Measurements from ENCODE around the gene CPNE4. TPM values are rescaled to one million over a fixed set of nuclear protein-coding genes. Genes with fewer than 3 reads are reported as not detected.

The CPNE4 gene
- total RNA-seq, 4 donors from 2014 or later, result 0.53 to 2.1 TPM; not detected in 2

- H3K4me1 ChIP-seq, result no peaks in the 10 kb centered on the region
- H3K27me3 ChIP-seq, result no peaks in the 10 kb centered on the region
- H3K36me3 ChIP-seq, result no peaks in the 10 kb centered on the region
- no peak overlapping the region for H3K4me3 ChIP-seq
- H3K27ac ChIP-seq, result no peak overlapping the region
- DNase-seq, result no peak
- H3K9me3 ChIP-seq, result no peaks in the 10 kb centered on the region
- no peak for TF ChIP-seq POLR2A (IDR thresholded peaks at IDR 0.05)
- TF ChIP-seq, protein P1, sequence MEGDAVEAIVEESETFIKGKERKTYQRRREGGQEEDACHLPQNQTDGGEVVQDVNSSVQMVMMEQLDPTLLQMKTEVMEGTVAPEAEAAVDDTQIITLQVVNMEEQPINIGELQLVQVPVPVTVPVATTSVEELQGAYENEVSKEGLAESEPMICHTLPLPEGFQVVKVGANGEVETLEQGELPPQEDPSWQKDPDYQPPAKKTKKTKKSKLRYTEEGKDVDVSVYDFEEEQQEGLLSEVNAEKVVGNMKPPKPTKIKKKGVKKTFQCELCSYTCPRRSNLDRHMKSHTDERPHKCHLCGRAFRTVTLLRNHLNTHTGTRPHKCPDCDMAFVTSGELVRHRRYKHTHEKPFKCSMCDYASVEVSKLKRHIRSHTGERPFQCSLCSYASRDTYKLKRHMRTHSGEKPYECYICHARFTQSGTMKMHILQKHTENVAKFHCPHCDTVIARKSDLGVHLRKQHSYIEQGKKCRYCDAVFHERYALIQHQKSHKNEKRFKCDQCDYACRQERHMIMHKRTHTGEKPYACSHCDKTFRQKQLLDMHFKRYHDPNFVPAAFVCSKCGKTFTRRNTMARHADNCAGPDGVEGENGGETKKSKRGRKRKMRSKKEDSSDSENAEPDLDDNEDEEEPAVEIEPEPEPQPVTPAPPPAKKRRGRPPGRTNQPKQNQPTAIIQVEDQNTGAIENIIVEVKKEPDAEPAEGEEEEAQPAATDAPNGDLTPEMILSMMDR (IDR thresholded peaks at IDR 0.05), result no peak
Observed at GRCh38 chr3:131960324-131960723, 74.5 kb downstream of the CPNE4 start.

GRCh38 chr3:131957980-131958379 lies 76.8 kb downstream of the CPNE4 start:
- DNase-seq, result no peak
- Histone ChIP-seq H3K9me3 (no peaks in the 10 kb centered on the region), H3K27me3 (no peaks in the 10 kb centered on the region), H3K4me3 (no peak overlapping the region), H3K4me1 (no peaks in the 10 kb centered on the region), H3K27ac (no peak overlapping the region), H3K36me3 (no peaks in the 10 kb centered on the region)
- TF ChIP-seq, protein P1 (IDR thresholded peaks at IDR 0.05), result no peak
- TF ChIP-seq POLR2A (IDR thresholded peaks at IDR 0.05), result no peak

DNA sequence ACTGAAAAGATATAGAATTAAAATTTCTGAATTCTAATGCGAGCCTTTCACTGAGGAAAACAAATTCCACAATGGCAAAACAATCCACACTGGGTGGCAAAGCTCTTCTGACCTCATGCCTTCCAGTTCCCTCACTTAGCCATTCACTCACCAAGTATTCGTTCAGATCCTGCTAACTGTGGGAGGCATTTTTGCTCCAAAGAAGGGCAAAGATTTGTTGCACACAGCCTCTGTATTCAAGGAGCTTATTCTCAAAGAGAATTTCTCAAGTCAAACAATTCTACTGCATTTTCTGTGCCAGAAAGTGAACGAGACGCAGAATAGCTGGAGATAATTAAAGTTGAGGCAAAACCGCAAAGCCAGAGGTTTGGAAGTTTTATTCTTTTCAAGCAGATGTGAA lies 77.3 kb downstream of the CPNE4 start:
- Histone ChIP-seq H3K27me3 (no peaks in the 10 kb centered on the region), H3K4me1 (no peaks in the 10 kb centered on the region), H3K9me3 (no peaks in the 10 kb centered on the region), H3K4me3 (no peak overlapping the region), H3K27ac (no peak overlapping the region), H3K36me3 (no peaks in the 10 kb centered on the region)
- DNase-seq, result no peak
- no peak for TF ChIP-seq POLR2A (IDR thresholded peaks at IDR 0.05)
- TF ChIP-seq, protein P1 (IDR thresholded peaks at IDR 0.05), result no peak

- H3K4me1 ChIP-seq, result no peaks in the 10 kb centered on the region
- H3K4me3 ChIP-seq, result no peak overlapping the region
- H3K9me3 ChIP-seq, result no peaks in the 10 kb centered on the region
- H3K27me3 ChIP-seq, result no peaks in the 10 kb centered on the region
- no peak for DNase-seq
- TF ChIP-seq, protein P1 (IDR thresholded peaks at IDR 0.05), result no peak
- no peak for TF ChIP-seq POLR2A (IDR thresholded peaks at IDR 0.05)
- H3K27ac ChIP-seq, result no peak overlapping the region
- H3K36me3 ChIP-seq, result no peaks in the 10 kb centered on the region
Observed at GRCh38 chr3:131948806-131949205, 86.0 kb downstream of the CPNE4 start.

DNA sequence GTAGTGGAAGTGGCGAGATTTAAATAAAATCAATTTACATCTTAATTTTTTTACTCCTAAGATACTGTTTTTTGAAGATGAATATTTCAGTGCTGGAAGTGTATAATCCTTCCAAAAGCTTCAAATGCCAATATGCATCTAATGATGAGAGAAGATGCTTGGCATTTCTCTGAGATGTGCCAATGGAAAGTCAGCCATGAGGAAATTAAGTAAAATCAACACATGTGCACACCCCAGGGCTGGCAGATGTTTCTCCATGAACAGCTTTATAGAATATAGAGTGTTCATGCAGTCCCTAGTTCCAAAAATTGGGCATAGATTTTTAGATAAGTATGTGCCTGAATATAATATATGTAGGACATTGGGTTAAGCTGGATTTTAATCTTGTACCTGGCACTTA lies 90.1 kb downstream of the CPNE4 start:
- H3K27me3 ChIP-seq, result no peaks in the 10 kb centered on the region
- no peaks in the 10 kb centered on the region for H3K9me3 ChIP-seq
- no peak for DNase-seq
- H3K4me1 ChIP-seq, result no peaks in the 10 kb centered on the region
- no peak overlapping the region for H3K27ac ChIP-seq
- TF ChIP-seq, protein P1 (IDR thresholded peaks at IDR 0.05), result no peak
- no peak for TF ChIP-seq POLR2A (IDR thresholded peaks at IDR 0.05)
- H3K4me3 ChIP-seq, result no peak overlapping the region
- H3K36me3 ChIP-seq, result no peaks in the 10 kb centered on the region

GRCh38 chr3:131933665-131934064 lies 101.1 kb downstream of the CPNE4 start:
- Histone ChIP-seq H3K9me3 (no peaks in the 10 kb centered on the region), H3K4me3 (no peak overlapping the region), H3K36me3 (no peaks in the 10 kb centered on the region), H3K27ac (no peak overlapping the region), H3K4me1 (no peaks in the 10 kb centered on the region), H3K27me3 (no peaks in the 10 kb centered on the region)
- no peak for DNase-seq
- TF ChIP-seq, protein P1 (IDR thresholded peaks at IDR 0.05), result no peak
- TF ChIP-seq POLR2A (IDR thresholded peaks at IDR 0.05), result no peak
